Measurements from ENCODE around the gene OTUB1.
"Not testable (repeated sequence)": the region's sequence is repeated elsewhere in the genome, so short reads cannot be mapped to it uniquely, and the experiment has no call there.

Gene OTUB1

DNA sequence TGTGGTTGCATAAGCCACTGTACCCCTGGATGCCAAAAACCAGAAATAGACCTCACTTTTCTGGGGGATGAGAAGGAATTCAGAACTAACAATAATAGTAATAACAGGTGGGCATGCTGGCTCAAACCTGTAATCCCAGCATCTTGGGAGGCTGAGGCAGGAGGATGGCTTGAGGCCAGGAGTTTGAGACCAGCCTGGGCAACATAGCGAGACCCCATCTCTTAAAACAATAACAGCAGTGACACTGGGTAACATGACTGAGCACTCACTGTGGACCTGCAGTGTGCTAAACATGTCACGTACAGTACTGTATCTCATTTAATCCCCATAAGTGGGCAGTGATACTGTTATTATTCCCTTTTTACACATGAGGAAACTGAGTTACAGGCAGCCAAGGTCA, 59.5 kb downstream of the OTUB1 start:
- TF ChIP-seq, protein P1, sequence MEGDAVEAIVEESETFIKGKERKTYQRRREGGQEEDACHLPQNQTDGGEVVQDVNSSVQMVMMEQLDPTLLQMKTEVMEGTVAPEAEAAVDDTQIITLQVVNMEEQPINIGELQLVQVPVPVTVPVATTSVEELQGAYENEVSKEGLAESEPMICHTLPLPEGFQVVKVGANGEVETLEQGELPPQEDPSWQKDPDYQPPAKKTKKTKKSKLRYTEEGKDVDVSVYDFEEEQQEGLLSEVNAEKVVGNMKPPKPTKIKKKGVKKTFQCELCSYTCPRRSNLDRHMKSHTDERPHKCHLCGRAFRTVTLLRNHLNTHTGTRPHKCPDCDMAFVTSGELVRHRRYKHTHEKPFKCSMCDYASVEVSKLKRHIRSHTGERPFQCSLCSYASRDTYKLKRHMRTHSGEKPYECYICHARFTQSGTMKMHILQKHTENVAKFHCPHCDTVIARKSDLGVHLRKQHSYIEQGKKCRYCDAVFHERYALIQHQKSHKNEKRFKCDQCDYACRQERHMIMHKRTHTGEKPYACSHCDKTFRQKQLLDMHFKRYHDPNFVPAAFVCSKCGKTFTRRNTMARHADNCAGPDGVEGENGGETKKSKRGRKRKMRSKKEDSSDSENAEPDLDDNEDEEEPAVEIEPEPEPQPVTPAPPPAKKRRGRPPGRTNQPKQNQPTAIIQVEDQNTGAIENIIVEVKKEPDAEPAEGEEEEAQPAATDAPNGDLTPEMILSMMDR (IDR thresholded peaks at IDR 0.05; ENCODE audit: borderline replicate concordance, insufficient read depth, low read depth, low read length) = no peak
- no peak overlapping the region for H3K4me3 ChIP-seq (ENCODE audit: low read depth, low read length)

DNA sequence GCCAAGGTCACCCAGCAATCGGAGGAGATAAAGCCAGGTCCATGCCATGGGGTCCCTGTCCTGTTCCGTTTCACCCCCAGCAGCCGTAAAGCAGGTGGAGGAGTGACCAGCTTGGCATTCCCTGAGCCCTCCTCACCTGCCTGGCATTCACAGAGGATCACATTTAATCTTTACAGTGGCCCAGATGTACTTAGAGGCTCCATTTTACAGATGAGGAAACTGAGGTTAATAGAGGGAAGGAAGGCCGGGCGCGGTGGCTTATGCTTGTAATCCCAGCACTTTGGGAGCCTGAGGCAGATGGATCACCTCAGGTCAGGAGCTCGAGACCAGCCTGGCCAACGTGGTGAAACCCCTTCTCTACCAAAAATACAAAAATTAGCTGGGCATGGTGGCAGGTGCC, 61.1 kb downstream of the OTUB1 start:
- H3K4me3 ChIP-seq (ENCODE audit: low read depth, low read length) = not testable (repeated sequence)
